Lower leg skin (tissue), 4 donors: Measurements from ENCODE around the gene NFILZ. TPM values are rescaled to one million over a fixed set of nuclear protein-coding genes. Genes with fewer than 3 reads are reported as not detected.
"Not testable (repeated sequence)": the region's sequence is repeated elsewhere in the genome, so short reads cannot be mapped to it uniquely, and the experiment has no call there.

ENCODE experiments used
- DNase-seq, 2 donors: peaks; one replicate each; pipeline ENCODE4 v3.0.0-alpha.2; 2019; ENCODE audit warnings: low spot score in 2 of 2
- H3K4me3 ChIP-seq: fragments of 200-600 bp; sonication (generic); 2 replicates; pipeline ENCODE4 v1.5.1; 2017; ENCODE audit warnings: mild to moderate bottlenecking, low read depth; ENCODE audit not compliant: poor library complexity, severe bottlenecking
- POLR2A ChIP-seq, 2 donors: fragments of 450-650 bp; IDR thresholded peaks; one replicate each; pipeline ENCODE4 v1.6.1; 2016 to 2017; ENCODE audit warnings: antibody characterized with exemption in 2 of 2, mild to moderate bottlenecking in 1 of 2, moderate library complexity in 1 of 2
- WGBS, 2 donors: methylation state at CpG; one replicate each; pipeline ENCODE4 v1.1.5; 2018; 5-methylcytosine and 5-hydroxymethylcytosine counted together
- intact Hi-C: fragments of 100-400 bp; cut with DNase I; formaldehyde crosslinking; loops from one replicate; pipeline ENCODE4 v1.15.0; 2023; ENCODE audit warnings: low total_unique reads
- total RNA-seq, 4 donors: library from RNA; depleted of rRNA; stranded (reverse); fragments of >200 nt; gene quantifications; one replicate each; pipeline ENCODE4 v1.1.0, GENCODE V29; 2016
- TF ChIP-seq, protein P1 (sequence below), 3 donors: fragments of 450-650 bp; IDR thresholded peaks; one replicate each; pipeline ENCODE4 v1.5.1; 2016; ENCODE audit warnings: antibody characterized with exemption in 3 of 3, mild to moderate bottlenecking in 3 of 3, moderate library complexity in 2 of 3

The NFILZ gene
- total RNA-seq, 4 donors from 2014 or later: not detected

GRCh38 chr19:8618751-8619150 lies 11.7 kb upstream of the NFILZ start:
- no peak for DNase-seq

DNA sequence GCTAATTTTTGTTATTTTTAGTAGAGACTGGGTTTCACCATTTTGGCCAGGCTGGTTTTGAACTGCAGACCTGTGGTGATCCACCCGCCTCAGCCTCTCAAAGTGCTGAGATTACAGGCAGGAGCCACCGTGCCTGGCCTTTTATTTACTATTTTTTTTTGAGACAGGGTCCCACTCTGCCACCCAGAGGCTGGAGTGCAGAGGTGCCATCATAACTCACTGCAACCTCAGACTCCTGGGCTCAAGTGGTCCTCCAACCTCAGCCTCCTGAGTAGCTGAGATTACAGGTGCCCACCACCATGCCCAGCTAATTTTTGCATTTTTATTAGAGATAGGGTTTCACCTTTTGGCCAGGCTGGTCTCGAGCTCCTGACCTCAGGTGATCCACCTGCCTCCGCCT lies 7.5 kb upstream of the NFILZ start:
- intact Hi-C loops, H3K4me3 ChIP-seq, DNase-seq: not testable (repeated sequence)
- WGBS, 2 donors: 55 to 64% methylated on average over 4 of the region's 4 CpGs

More at GRCh38 chr19:8618751-8619150, 11.7 kb upstream of the NFILZ start:
- intact Hi-C loops: no loop called here
- WGBS, 2 donors: 39 to 51% methylated on average over 8 of the region's 8 CpGs
- TF ChIP-seq, protein P1, sequence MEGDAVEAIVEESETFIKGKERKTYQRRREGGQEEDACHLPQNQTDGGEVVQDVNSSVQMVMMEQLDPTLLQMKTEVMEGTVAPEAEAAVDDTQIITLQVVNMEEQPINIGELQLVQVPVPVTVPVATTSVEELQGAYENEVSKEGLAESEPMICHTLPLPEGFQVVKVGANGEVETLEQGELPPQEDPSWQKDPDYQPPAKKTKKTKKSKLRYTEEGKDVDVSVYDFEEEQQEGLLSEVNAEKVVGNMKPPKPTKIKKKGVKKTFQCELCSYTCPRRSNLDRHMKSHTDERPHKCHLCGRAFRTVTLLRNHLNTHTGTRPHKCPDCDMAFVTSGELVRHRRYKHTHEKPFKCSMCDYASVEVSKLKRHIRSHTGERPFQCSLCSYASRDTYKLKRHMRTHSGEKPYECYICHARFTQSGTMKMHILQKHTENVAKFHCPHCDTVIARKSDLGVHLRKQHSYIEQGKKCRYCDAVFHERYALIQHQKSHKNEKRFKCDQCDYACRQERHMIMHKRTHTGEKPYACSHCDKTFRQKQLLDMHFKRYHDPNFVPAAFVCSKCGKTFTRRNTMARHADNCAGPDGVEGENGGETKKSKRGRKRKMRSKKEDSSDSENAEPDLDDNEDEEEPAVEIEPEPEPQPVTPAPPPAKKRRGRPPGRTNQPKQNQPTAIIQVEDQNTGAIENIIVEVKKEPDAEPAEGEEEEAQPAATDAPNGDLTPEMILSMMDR (IDR thresholded peaks at IDR 0.05): no peak
- TF ChIP-seq POLR2A (IDR thresholded peaks at IDR 0.05): no peak
- H3K4me3 ChIP-seq: no peak overlapping the region

DNA sequence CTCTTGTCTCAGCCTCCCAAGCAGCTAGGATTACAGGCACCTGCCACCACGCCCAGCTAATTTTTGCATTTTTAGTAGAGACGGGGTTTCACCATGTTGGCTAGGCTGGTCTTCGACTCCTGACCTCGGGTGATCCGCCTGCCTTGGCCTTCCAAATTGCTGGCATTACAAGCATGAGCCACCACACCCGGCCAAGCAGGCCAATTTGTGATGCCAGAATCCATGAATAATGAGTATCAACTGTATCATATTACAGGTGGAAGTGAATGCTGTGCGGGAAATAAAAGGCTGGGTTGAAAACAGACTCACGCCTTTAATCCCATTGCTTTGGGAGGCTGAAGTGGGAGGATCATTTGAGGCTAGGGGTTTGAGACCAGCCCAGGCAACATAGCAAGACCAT lies 3.6 kb upstream of the NFILZ start:
- no peak overlapping the region for H3K4me3 ChIP-seq
- no peak for TF ChIP-seq POLR2A (IDR thresholded peaks at IDR 0.05)
- TF ChIP-seq, protein P1 (IDR thresholded peaks at IDR 0.05): no peak
- 39 to 60% methylated on average over 8 of the region's 8 CpGs for WGBS, 2 donors
- DNase-seq: no peak
- intact Hi-C loops: no loop called here

- no peak for DNase-seq
- WGBS, 2 donors: 73 to 78% methylated on average over 2 of the region's 2 CpGs
- no peak overlapping the region for H3K4me3 ChIP-seq
- TF ChIP-seq, protein P1 (IDR thresholded peaks at IDR 0.05): no peak
- no peak for TF ChIP-seq POLR2A (IDR thresholded peaks at IDR 0.05)
- intact Hi-C loops: no loop called here
Observed at GRCh38 chr19:8629184-8629583, 1.2 kb upstream of the NFILZ start.

- WGBS, 2 donors: 20 to 28% methylated on average over 6 of the region's 6 CpGs
- TF ChIP-seq, protein P1 (IDR thresholded peaks at IDR 0.05): no peak
- no peak for TF ChIP-seq POLR2A (IDR thresholded peaks at IDR 0.05)
Observed at GRCh38 chr19:8630796-8631424, 477 bp downstream of the NFILZ start.

DNA sequence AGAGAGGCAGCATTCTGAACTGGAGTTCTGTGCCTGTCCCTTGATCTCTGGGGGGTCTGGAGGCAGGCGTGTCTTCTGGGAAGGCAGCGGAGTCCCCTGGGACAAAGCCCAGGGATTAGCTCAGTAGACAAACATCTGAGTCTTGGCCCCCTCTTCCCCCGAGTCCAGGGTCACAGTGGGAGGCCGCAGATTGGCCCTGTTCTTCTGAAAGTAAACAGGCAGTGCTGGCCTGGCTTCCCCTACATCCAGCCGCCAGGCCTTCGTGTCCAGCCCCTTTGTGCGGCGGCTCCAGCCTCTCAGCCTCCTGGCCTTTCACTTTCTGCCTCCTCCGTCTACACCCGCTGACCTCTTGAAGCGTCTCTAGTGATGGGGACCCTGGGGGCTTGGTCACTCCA lies 989 bp downstream of the NFILZ start:
- H3K4me3 ChIP-seq: no peak overlapping the region
- 35 to 47% methylated on average over 11 of the region's 11 CpGs for WGBS, 2 donors
- DNase-seq: peak in 1 of 2 donors; percentile 90
- intact Hi-C loops: no loop called here
- no peak for TF ChIP-seq POLR2A (IDR thresholded peaks at IDR 0.05)
- TF ChIP-seq, protein P1 (IDR thresholded peaks at IDR 0.05): no peak

More at GRCh38 chr19:8630796-8631424, 477 bp downstream of the NFILZ start:
- H3K4me3 ChIP-seq: no peak overlapping the region
- DNase-seq: no peak
- intact Hi-C loops: no loop called here
